ENCODE results near the gene ESD.
"Not testable (repeated sequence)": the region's sequence is repeated elsewhere in the genome, so short reads cannot be mapped to it uniquely, and the experiment has no call there.

DNA sequence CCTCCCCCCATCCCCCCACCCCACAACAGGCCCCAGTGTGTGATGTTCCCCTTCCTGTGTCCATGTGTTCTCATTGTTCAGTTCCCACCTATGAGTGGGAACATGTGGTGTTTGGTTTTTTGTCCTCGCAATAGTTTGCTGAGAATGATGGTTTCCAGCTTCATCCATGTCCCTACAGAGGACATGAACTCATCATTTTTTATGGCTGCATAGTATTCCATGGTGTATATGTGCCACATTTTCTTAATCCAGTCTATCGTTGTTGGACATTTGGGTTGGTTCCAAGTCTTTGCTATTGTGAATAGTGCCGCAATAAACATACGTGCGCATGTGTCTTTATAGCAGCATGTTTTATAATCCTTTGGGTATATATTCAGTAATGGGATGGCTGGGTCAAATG is 41.5 kb downstream of the ESD start:
- TF ChIP-seq, protein P1, sequence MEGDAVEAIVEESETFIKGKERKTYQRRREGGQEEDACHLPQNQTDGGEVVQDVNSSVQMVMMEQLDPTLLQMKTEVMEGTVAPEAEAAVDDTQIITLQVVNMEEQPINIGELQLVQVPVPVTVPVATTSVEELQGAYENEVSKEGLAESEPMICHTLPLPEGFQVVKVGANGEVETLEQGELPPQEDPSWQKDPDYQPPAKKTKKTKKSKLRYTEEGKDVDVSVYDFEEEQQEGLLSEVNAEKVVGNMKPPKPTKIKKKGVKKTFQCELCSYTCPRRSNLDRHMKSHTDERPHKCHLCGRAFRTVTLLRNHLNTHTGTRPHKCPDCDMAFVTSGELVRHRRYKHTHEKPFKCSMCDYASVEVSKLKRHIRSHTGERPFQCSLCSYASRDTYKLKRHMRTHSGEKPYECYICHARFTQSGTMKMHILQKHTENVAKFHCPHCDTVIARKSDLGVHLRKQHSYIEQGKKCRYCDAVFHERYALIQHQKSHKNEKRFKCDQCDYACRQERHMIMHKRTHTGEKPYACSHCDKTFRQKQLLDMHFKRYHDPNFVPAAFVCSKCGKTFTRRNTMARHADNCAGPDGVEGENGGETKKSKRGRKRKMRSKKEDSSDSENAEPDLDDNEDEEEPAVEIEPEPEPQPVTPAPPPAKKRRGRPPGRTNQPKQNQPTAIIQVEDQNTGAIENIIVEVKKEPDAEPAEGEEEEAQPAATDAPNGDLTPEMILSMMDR (IDR thresholded peaks at IDR 0.05; ENCODE audit: low read depth, low read length), result not testable (repeated sequence)
- not testable (repeated sequence) for TF ChIP-seq POLR2A (IDR thresholded peaks at IDR 0.05; ENCODE audit: extremely low read depth, insufficient read length)
